SKM-1 (cell line): ENCODE measurements around the gene PCDHGB5.

Source experiments
- DNase-seq: peaks from one replicate; lab custom pipeline; 2025; ENCODE audit not compliant: unreplicated experiment; lab: John Stamatoyannopoulos, UW

The PCDHGB5 gene

DNA sequence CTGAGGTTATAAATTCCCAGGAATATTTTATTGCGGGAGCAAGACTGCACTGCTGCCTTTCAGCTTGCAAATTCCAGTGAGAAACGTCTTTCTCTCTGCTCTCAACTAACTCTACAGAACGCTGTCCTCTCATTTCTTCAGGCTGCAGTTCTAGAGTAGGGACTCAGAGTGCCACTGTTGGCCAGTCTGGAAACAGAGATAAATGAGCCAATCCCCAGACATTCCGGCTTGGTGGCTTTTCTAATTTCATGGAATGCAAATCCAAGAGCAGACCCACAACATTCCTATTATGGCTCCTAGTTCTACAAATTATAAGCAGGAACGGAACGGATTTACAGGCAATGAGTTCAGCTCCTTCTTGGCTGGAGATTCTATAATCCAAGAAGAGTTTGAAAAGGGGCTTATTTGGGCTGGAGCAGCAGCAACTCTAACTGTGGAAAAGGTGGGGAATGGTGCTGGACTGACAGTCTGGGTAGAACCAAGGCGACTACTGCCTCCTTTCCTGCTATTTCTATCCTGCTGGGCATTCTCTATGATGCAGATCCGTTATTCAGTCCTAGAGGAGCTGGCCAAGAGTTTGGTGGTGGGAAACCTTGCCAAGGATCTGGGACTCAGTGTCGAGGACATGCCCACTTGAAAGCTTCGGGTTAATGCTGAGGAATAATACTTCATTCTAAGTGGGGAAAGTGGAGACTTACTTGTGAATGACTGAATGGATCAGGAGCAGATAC, 41.8 kb downstream of the PCDHGB5 start:
- no peak for DNase-seq

DNA sequence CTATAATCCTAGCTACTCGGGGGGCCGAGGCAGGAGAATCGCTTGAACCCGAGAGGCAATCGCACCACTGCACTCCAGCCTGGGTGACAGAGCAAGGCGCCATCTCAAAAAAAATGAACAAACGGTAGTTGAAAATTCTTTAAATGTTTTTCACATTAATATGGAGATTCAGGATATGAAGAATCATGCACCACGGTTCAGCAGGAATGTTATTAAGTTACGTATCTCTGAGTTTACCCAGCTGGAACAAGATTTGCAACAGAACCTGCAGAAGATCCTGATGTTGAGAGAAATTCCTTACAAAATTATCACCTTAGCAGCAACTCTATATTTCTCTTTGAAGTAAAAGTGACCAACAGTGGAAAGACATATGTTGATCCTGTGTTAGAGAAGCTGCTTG, 42.6 kb downstream of the PCDHGB5 start:
- no peak for DNase-seq

DNA sequence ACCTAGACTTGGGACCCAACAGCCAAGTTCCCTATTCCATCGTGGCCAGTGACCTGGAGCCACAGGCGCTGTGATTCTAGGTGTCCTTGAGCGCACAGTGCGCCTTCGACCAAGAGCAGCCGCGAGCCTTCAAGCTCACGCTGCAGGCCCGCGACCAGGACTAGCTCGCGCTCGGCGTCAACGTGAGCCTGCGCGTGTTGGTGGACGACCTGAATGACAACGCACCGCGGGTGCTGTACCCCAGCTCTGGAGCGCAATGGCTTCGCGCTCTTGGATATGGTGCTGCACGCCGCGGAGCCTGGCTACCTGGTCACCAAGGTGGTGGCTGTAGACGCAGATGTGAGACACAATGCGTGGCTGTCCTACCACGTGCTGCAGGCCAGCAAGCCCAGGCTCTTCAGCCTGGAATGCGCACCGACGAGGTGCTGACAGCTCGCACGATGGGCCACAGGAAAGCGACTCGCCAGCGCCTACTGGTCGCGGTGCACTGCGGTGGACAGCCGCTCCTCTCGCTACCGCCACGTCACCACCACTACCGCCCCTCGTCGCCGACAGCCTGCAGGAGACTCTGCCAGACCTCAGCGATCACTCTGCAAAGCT, 43.9 kb downstream of the PCDHGB5 start:
- DNase-seq: no peak
